T1000 (cell line): ENCODE results near the gene PXMP4.
"Not testable (repeated sequence)": the region's sequence is repeated elsewhere in the genome, so short reads cannot be mapped to it uniquely, and the experiment has no call there.

ENCODE experiments used
- DNase-seq: peaks from one replicate; lab custom pipeline; 2025; ENCODE audit warnings: mixed read lengths; lab: John Stamatoyannopoulos, UW

Gene PXMP4

GRCh38 chr20:33702861-33703260 lies 17.2 kb downstream of the PXMP4 start:
- DNase-seq, result no peak

GRCh38 chr20:33701629-33702450 lies 18.3 kb downstream of the PXMP4 start:
- DNase-seq, result no peak

GRCh38 chr20:33700696-33701441 lies 19.2 kb downstream of the PXMP4 start:
- DNase-seq, result not testable (repeated sequence)

- DNase-seq, result not testable (repeated sequence)
Observed at GRCh38 chr20:33698966-33699365, 21.1 kb downstream of the PXMP4 start.

- DNase-seq, result no peak
Observed at GRCh38 chr20:33697129-33697528, 23.0 kb downstream of the PXMP4 start.

- no peak for DNase-seq
Observed at GRCh38 chr20:33696448-33696847, 23.7 kb downstream of the PXMP4 start.

- DNase-seq, result no peak
Observed at GRCh38 chr20:33694639-33695012, 25.5 kb downstream of the PXMP4 start.

GRCh38 chr20:33693741-33694638 lies 26.1 kb downstream of the PXMP4 start:
- DNase-seq, result no peak

- DNase-seq, result no peak
Observed at GRCh38 chr20:33693289-33693688, 26.8 kb downstream of the PXMP4 start.

- no peak for DNase-seq
Observed at GRCh38 chr20:33689973-33690372, 30.1 kb downstream of the PXMP4 start.

- DNase-seq, result no peak
Observed at GRCh38 chr20:33689493-33689892, 30.6 kb downstream of the PXMP4 start.

- no peak for DNase-seq
Observed at GRCh38 chr20:33688938-33689424, 31.1 kb downstream of the PXMP4 start.

- no peak for DNase-seq
Observed at GRCh38 chr20:33687993-33688937, 31.8 kb downstream of the PXMP4 start.

GRCh38 chr20:33687370-33687915 lies 32.7 kb downstream of the PXMP4 start:
- no peak for DNase-seq

GRCh38 chr20:33686984-33687366 lies 33.1 kb downstream of the PXMP4 start:
- no peak for DNase-seq

GRCh38 chr20:33686100-33686983 lies 33.8 kb downstream of the PXMP4 start, which contains the start of gene E2F1:
Gene E2F1 (minus strand): TSS chr20:33686385. CDS start chr20:33686264, 121 bp downstream.
- peak; percentile 96 for DNase-seq

- no peak for DNase-seq
Observed at GRCh38 chr20:33685328-33686099, 34.6 kb downstream of the PXMP4 start.

- DNase-seq, result no peak
Observed at GRCh38 chr20:33684533-33685327, 35.4 kb downstream of the PXMP4 start.
